HepG2 (cell line): ENCODE measurements around the gene SBNO2. TPM values are rescaled to one million over a fixed set of nuclear protein-coding genes. Genes with fewer than 3 reads are reported as not detected.

Experiments
- HNF4G ChIP-seq, 2 experiments: sonication (generic) in 1 of 2; formaldehyde crosslinking in 1 of 2; IDR thresholded peaks; 2 replicates each; pipeline versions ENCODE4 v1.4.0 to v1.6.1; 2011 to 2020; ENCODE audit warnings: borderline replicate concordance in 2 of 2, low read depth in 2 of 2, mild to moderate bottlenecking in 2 of 2, low read length in 1 of 2, missing genetic modification reagents in 1 of 2, moderate library complexity in 1 of 2
- IRX3 ChIP-seq: sonication (generic); formaldehyde crosslinking; IDR thresholded peaks from 2 replicates; pipeline ENCODE4 v1.8.1; 2023; ENCODE audit warnings: mild to moderate bottlenecking, low read depth, missing genetic modification reagents, borderline replicate concordance
- KAT8 ChIP-seq: IDR thresholded peaks from 2 replicates; pipeline ENCODE4 v1.6.1; 2016; ENCODE audit warnings: missing genetic modification reagents, missing compliant biosample characterization
- NKX3-1 ChIP-seq: sonication (generic); formaldehyde crosslinking; IDR thresholded peaks from 2 replicates; pipeline ENCODE4 v1.5.0; 2020; ENCODE audit warnings: missing genetic modification reagents
- PITX1 ChIP-seq: sonication (generic); formaldehyde crosslinking; IDR thresholded peaks from 2 replicates; pipeline ENCODE4 v1.5.1; 2020; ENCODE audit warnings: mild to moderate bottlenecking, missing genetic modification reagents
- REL ChIP-seq: sonication (generic); formaldehyde crosslinking; conservative IDR thresholded peaks from 2 replicates; pipeline ENCODE4 v1.8.0; 2022; ENCODE audit warnings: mild to moderate bottlenecking, missing genetic modification reagents, moderate library complexity
- SAP130 ChIP-seq: IDR thresholded peaks from 2 replicates; pipeline ENCODE4 v1.6.1; 2016; ENCODE audit warnings: low read depth
- SCMH1 ChIP-seq: sonication (generic); formaldehyde crosslinking; IDR thresholded peaks from 2 replicates; pipeline ENCODE4 v1.9.0; 2021; ENCODE audit warnings: missing genetic modification reagents, mild to moderate bottlenecking, borderline replicate concordance
- ZNF883 ChIP-seq: sonication (generic); formaldehyde crosslinking; IDR thresholded peaks from 2 replicates; pipeline ENCODE4 v1.5.1; 2020; ENCODE audit warnings: mild to moderate bottlenecking, missing genetic modification reagents; ENCODE audit errors: not compliant biosample characterization
- polyA plus RNA-seq, 8 experiments: library from polyadenylated mRNA; depleted of rRNA in 3 of 8; stranded (reverse) in 7 of 8; unstranded in 1 of 8; fragments of >200 nt; fragmentation: Illumina TruSeq in 4 of 8; extraction: Trizol in 4 of 8; gene quantifications; 2 replicates each; pipeline versions ENCODE4 v1.2.1 to v1.2.3, GENCODE V29; 2011 to 2016; ENCODE audit warnings: low read depth in 4 of 8, missing spikeins in 1 of 8, mixed read lengths in 1 of 8; ENCODE audit not compliant: insufficient read depth in 1 of 8
- total RNA-seq, 5 experiments: library from RNA; depleted of rRNA; stranded (reverse); fragments of >200 nt; fragmentation: Illumina TruSeq; extraction: Trizol; gene quantifications; 2 replicates each; pipeline ENCODE4 v1.2.3, GENCODE V29; 2016; ENCODE audit warnings: low read depth in 1 of 5
- TF ChIP-seq, protein P1 (sequence below): sonication (generic); formaldehyde crosslinking; IDR thresholded peaks from 2 replicates; pipeline ENCODE4 v1.8.0; 2022; ENCODE audit warnings: missing genetic modification reagents, mild to moderate bottlenecking, moderate library complexity, borderline replicate concordance
- TF ChIP-seq, protein P2 (sequence below): sonication (generic); formaldehyde crosslinking; IDR thresholded peaks from 2 replicates; pipeline ENCODE4 v1.4.0; 2020; ENCODE audit warnings: missing genetic modification reagents
- TF ChIP-seq, protein P3 (sequence below): sonication (generic); formaldehyde crosslinking; IDR thresholded peaks from 2 replicates; pipeline ENCODE4 v1.8.0; 2022; ENCODE audit warnings: missing genetic modification reagents, low read depth, mild to moderate bottlenecking, borderline replicate concordance
- TF ChIP-seq, protein P4 (sequence below): sonication (generic); formaldehyde crosslinking; IDR thresholded peaks from 2 replicates; pipeline ENCODE4 v1.5.0; 2020; ENCODE audit warnings: mild to moderate bottlenecking, missing genetic modification reagents
- TF ChIP-seq, protein P5 (sequence below): sonication (generic); formaldehyde crosslinking; IDR thresholded peaks from 2 replicates; pipeline ENCODE4 v1.4.0; 2020; ENCODE audit warnings: missing genetic modification reagents

The SBNO2 gene
- total and polyA plus RNA-seq, 2 of the 13 experiments (the other 11 are each of a cell fraction or from before 2014, with no cell fraction given): 8.6 to 10.4 TPM

DNA sequence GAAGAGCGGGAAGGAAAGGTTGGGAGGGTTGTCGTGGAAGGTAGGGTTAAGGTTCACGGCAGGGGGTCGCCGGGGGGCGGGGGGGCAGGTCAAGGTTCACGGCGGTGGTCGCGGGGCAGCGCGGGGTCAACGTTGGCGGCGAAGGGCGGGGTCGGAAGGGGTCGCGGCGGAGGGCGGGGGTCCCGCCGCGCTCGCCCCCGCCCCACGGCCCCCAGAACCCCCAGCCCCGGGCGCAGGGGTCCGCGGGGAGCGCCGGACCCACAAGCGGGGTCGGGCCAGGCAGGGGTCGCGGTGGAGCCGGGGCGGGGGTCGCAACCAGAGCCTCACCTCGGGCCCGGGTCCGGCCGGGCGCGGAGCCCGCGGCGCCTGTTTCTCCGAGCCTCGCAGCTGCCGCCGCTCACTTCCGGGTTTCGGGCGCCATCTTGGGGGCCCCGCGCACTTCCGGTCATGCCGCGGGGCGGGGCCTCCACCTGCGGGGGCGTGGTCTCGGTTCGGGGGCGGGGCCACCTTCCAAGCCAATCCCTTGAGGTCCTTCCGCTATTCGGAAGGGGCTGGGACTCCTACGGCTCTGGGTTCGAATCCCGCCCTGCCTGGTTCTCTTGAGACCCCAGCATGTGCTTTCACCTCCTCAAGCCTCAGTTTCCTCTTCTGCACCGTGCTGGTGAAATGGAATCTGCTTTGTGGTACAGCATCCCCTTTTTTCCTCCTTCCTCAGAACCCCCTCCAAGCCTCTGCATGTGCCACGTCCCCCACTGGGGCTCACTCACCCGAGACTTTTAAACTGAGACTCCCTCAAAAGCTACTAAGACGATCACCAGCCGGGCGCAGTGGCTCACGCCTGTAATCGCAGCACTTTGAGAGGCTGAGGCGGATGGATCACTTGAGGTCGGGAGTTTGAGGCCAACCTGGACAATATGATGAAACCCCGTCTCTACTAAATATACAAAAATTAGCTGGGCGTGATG lies at the start of gene SBNO2 (continued):
- TF ChIP-seq HNF4G (IDR thresholded peaks at IDR 0.05; ENCODE audit: borderline replicate concordance, low read depth, low read length) (no peak), HNF4G (CRISPR knock-in tag; IDR thresholded peaks at IDR 0.05; ENCODE audit: borderline replicate concordance, low read depth) (no peak), SAP130 (CRISPR knock-in tag) (peak; percentile 87), NKX3-1 (peak; percentile 54; the same call in 1 of the 2 replicates), KAT8 (CRISPR knock-in tag) (peak; percentile 88), IRX3 (CRISPR knock-in tag) (0 out of 2 replicates have a peak, but pooled peaks have one; percentile 17), REL (0 out of 2 replicates have a peak, but pooled peaks have one; percentile 22), PITX1 (CRISPR knock-in tag) (no peak), ZNF883 (CRISPR knock-in tag) (no peak), SCMH1 (CRISPR knock-in tag) (no peak)
- TF ChIP-seq, protein P1, sequence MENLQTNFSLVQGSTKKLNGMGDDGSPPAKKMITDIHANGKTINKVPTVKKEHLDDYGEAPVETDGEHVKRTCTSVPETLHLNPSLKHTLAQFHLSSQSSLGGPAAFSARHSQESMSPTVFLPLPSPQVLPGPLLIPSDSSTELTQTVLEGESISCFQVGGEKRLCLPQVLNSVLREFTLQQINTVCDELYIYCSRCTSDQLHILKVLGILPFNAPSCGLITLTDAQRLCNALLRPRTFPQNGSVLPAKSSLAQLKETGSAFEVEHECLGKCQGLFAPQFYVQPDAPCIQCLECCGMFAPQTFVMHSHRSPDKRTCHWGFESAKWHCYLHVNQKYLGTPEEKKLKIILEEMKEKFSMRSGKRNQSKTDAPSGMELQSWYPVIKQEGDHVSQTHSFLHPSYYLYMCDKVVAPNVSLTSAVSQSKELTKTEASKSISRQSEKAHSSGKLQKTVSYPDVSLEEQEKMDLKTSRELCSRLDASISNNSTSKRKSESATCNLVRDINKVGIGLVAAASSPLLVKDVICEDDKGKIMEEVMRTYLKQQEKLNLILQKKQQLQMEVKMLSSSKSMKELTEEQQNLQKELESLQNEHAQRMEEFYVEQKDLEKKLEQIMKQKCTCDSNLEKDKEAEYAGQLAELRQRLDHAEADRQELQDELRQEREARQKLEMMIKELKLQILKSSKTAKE (CRISPR knock-in tag): no peak
- TF ChIP-seq, protein P2, sequence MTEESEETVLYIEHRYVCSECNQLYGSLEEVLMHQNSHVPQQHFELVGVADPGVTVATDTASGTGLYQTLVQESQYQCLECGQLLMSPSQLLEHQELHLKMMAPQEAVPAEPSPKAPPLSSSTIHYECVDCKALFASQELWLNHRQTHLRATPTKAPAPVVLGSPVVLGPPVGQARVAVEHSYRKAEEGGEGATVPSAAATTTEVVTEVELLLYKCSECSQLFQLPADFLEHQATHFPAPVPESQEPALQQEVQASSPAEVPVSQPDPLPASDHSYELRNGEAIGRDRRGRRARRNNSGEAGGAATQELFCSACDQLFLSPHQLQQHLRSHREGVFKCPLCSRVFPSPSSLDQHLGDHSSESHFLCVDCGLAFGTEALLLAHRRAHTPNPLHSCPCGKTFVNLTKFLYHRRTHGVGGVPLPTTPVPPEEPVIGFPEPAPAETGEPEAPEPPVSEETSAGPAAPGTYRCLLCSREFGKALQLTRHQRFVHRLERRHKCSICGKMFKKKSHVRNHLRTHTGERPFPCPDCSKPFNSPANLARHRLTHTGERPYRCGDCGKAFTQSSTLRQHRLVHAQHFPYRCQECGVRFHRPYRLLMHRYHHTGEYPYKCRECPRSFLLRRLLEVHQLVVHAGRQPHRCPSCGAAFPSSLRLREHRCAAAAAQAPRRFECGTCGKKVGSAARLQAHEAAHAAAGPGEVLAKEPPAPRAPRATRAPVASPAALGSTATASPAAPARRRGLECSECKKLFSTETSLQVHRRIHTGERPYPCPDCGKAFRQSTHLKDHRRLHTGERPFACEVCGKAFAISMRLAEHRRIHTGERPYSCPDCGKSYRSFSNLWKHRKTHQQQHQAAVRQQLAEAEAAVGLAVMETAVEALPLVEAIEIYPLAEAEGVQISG (CRISPR knock-in tag): peak; percentile 84
- TF ChIP-seq, protein P3, sequence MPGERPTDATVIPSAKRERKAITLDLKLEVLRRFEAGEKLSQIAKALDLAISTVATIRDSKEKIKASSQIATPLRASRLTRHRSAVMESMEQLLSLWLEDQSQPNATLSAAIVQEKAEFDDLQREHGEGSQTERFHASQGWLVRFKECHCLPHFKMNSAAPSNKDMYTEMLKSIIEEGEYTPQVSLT: no peak
- TF ChIP-seq, protein P4, sequence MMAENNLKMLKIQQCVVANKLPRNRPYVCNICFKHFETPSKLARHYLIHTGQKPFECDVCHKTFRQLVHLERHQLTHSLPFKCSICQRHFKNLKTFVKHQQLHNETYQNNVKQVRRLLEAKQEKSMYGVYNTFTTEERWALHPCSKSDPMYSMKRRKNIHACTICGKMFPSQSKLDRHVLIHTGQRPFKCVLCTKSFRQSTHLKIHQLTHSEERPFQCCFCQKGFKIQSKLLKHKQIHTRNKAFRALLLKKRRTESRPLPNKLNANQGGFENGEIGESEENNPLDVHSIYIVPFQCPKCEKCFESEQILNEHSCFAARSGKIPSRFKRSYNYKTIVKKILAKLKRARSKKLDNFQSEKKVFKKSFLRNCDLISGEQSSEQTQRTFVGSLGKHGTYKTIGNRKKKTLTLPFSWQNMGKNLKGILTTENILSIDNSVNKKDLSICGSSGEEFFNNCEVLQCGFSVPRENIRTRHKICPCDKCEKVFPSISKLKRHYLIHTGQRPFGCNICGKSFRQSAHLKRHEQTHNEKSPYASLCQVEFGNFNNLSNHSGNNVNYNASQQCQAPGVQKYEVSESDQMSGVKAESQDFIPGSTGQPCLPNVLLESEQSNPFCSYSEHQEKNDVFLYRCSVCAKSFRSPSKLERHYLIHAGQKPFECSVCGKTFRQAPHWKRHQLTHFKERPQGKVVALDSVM (CRISPR knock-in tag): peak; percentile 17; the same call in 1 of the 2 replicates
- TF ChIP-seq, protein P5, sequence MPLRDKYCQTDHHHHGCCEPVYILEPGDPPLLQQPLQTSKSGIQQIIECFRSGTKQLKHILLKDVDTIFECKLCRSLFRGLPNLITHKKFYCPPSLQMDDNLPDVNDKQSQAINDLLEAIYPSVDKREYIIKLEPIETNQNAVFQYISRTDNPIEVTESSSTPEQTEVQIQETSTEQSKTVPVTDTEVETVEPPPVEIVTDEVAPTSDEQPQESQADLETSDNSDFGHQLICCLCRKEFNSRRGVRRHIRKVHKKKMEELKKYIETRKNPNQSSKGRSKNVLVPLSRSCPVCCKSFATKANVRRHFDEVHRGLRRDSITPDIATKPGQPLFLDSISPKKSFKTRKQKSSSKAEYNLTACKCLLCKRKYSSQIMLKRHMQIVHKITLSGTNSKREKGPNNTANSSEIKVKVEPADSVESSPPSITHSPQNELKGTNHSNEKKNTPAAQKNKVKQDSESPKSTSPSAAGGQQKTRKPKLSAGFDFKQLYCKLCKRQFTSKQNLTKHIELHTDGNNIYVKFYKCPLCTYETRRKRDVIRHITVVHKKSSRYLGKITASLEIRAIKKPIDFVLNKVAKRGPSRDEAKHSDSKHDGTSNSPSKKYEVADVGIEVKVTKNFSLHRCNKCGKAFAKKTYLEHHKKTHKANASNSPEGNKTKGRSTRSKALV (CRISPR knock-in tag): no peak
